WERI-Rb-1 (cell line): ENCODE data around the gene ATG101.

Experiments used
- DNase-seq: peaks from one replicate; pipeline ENCODE4 v3.0.0-alpha.2; 2020
- H3K27ac ChIP-seq: fragments of 250-450 bp; sonication (Bioruptor Pico); 2 replicates; pipeline ENCODE4 v1.5.1; 2020; ENCODE audit warnings: mild to moderate bottlenecking, moderate library complexity
- H3K27me3 ChIP-seq: fragments of 250-450 bp; sonication (Bioruptor Pico); 2 replicates; pipeline ENCODE4 v1.5.1; 2021; ENCODE audit warnings: mild to moderate bottlenecking, low read depth, moderate library complexity; ENCODE audit not compliant: insufficient read depth, severe bottlenecking
- H3K36me3 ChIP-seq: fragments of 250-450 bp; sonication (Bioruptor Pico); 2 replicates; pipeline ENCODE4 v1.5.1; 2020; ENCODE audit warnings: mild to moderate bottlenecking, moderate library complexity
- H3K4me3 ChIP-seq: 2 replicates; pipeline ENCODE4 v1.5.1; 2011; ENCODE audit warnings: low read depth, mild to moderate bottlenecking, control low read depth, low read length
- H3K9me3 ChIP-seq: fragments of 250-450 bp; sonication (Bioruptor Pico); 2 replicates; pipeline ENCODE4 v1.5.1; 2021; ENCODE audit warnings: mild to moderate bottlenecking, moderate library complexity; ENCODE audit not compliant: severe bottlenecking
- CTCF ChIP-seq: IDR thresholded peaks from 2 replicates; pipeline ENCODE4 v1.5.1; 2011; ENCODE audit warnings: low read depth, mild to moderate bottlenecking, control low read depth, inconsistent platforms, low read length

Gene ATG101

GRCh38 chr12:52056801-52057637 is 12.8 kb upstream of the ATG101 start:
- no peak for DNase-seq
- H3K27ac ChIP-seq: no peak overlapping the region
- H3K9me3 ChIP-seq: no peaks in the 10 kb centered on the region
- no peak for TF ChIP-seq CTCF
- H3K27me3 ChIP-seq: no peaks in the 10 kb centered on the region
- H3K36me3 ChIP-seq: peaks cover 38% of the 10 kb centered on the region
- no peak overlapping the region for H3K4me3 ChIP-seq

GRCh38 chr12:52057638-52058576 is 11.9 kb upstream of the ATG101 start:
- H3K36me3 ChIP-seq: peaks cover 38% of the 10 kb centered on the region
- DNase-seq: no peak

GRCh38 chr12:52058631-52059361 is 11.0 kb upstream of the ATG101 start:
- H3K27ac ChIP-seq: no peak overlapping the region
- H3K36me3 ChIP-seq: peaks cover 38% of the 10 kb centered on the region
- no peak for TF ChIP-seq CTCF
- H3K4me3 ChIP-seq: no peak overlapping the region
- no peaks in the 10 kb centered on the region for H3K9me3 ChIP-seq
- H3K27me3 ChIP-seq: no peaks in the 10 kb centered on the region
- no peak for DNase-seq

More at GRCh38 chr12:52057638-52058576, 11.9 kb upstream of the ATG101 start:
- Histone ChIP-seq H3K9me3 (no peaks in the 10 kb centered on the region), H3K27me3 (no peaks in the 10 kb centered on the region), H3K27ac (no peak overlapping the region), H3K4me3 (no peak overlapping the region)
- no peak for TF ChIP-seq CTCF

- H3K9me3 ChIP-seq: no peaks in the 10 kb centered on the region
- H3K36me3 ChIP-seq: peaks cover 32% of the 10 kb centered on the region
- no peaks in the 10 kb centered on the region for H3K27me3 ChIP-seq
- DNase-seq: no peak
- H3K4me3 ChIP-seq: no peak overlapping the region
- no peak overlapping the region for H3K27ac ChIP-seq
- TF ChIP-seq CTCF: no peak
Observed at GRCh38 chr12:52059582-52060497, 9.9 kb upstream of the ATG101 start.
